Measurements from ENCODE around the gene KANSL1.

The KANSL1 gene

GRCh38 chr17:46205975-46206374, 12.7 kb upstream of the KANSL1 start:
- TF ChIP-seq MYC (IDR thresholded peaks at IDR 0.05; ENCODE audit: low read depth, low read length) (no peak), POLR2A (IDR thresholded peaks at IDR 0.05; ENCODE audit: extremely low read depth, insufficient read length) (no peak)
- TF ChIP-seq, protein P1, sequence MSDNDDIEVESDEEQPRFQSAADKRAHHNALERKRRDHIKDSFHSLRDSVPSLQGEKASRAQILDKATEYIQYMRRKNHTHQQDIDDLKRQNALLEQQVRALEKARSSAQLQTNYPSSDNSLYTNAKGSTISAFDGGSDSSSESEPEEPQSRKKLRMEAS (IDR thresholded peaks at IDR 0.05; ENCODE audit: low read depth, low read length) = no peak
- TF ChIP-seq, protein P2, sequence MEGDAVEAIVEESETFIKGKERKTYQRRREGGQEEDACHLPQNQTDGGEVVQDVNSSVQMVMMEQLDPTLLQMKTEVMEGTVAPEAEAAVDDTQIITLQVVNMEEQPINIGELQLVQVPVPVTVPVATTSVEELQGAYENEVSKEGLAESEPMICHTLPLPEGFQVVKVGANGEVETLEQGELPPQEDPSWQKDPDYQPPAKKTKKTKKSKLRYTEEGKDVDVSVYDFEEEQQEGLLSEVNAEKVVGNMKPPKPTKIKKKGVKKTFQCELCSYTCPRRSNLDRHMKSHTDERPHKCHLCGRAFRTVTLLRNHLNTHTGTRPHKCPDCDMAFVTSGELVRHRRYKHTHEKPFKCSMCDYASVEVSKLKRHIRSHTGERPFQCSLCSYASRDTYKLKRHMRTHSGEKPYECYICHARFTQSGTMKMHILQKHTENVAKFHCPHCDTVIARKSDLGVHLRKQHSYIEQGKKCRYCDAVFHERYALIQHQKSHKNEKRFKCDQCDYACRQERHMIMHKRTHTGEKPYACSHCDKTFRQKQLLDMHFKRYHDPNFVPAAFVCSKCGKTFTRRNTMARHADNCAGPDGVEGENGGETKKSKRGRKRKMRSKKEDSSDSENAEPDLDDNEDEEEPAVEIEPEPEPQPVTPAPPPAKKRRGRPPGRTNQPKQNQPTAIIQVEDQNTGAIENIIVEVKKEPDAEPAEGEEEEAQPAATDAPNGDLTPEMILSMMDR (IDR thresholded peaks at IDR 0.05; ENCODE audit: low read depth, low read length) = no peak
- DNase-seq (ENCODE audit: low read depth) = no peak
- no peak overlapping the region for H3K4me3 ChIP-seq (ENCODE audit: low read depth, low read length)

GRCh38 chr17:46202424-46202823, 9.2 kb upstream of the KANSL1 start:
- no peak for DNase-seq (ENCODE audit: low read depth)
- TF ChIP-seq, protein P2 (IDR thresholded peaks at IDR 0.05; ENCODE audit: low read depth, low read length) = no peak
- TF ChIP-seq, protein P1 (IDR thresholded peaks at IDR 0.05; ENCODE audit: low read depth, low read length) = no peak
- no peak for TF ChIP-seq MYC (IDR thresholded peaks at IDR 0.05; ENCODE audit: low read depth, low read length)
- no peak for TF ChIP-seq POLR2A (IDR thresholded peaks at IDR 0.05; ENCODE audit: extremely low read depth, insufficient read length)
- H3K4me3 ChIP-seq (ENCODE audit: low read depth, low read length) = no peak overlapping the region

GRCh38 chr17:46201491-46201890, 8.3 kb upstream of the KANSL1 start:
- H3K4me3 ChIP-seq (ENCODE audit: low read depth, low read length) = no peak overlapping the region
- TF ChIP-seq POLR2A (IDR thresholded peaks at IDR 0.05; ENCODE audit: extremely low read depth, insufficient read length) = no peak
- TF ChIP-seq MYC (IDR thresholded peaks at IDR 0.05; ENCODE audit: low read depth, low read length) = no peak
- no peak for DNase-seq (ENCODE audit: low read depth)

GRCh38 chr17:46200197-46200596, 7.0 kb upstream of the KANSL1 start:
- no peak overlapping the region for H3K4me3 ChIP-seq (ENCODE audit: low read depth, low read length)
- no peak for DNase-seq (ENCODE audit: low read depth)
- TF ChIP-seq, protein P2 (IDR thresholded peaks at IDR 0.05; ENCODE audit: low read depth, low read length) = no peak
- TF ChIP-seq MYC (IDR thresholded peaks at IDR 0.05; ENCODE audit: low read depth, low read length) = no peak
- TF ChIP-seq POLR2A (IDR thresholded peaks at IDR 0.05; ENCODE audit: extremely low read depth, insufficient read length) = no peak

DNA sequence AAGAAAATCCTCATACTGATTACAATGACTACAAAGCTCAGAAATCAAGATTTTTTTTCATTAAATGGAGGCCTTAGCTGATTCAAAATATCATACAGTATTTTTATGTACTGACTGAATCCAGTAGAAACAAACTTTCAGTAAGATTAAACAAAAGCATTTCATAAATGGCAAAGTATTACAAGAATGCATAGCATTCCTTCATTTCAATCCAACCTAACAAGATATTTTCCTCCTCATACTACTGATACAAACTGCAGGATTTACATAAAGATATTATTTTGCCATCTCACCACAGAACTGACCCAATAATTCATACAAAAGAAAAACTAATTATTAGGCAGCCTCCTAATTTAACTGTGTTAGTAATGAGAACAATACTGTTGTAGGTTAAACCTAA, 6.2 kb upstream of the KANSL1 start:
- H3K4me3 ChIP-seq (ENCODE audit: low read depth, low read length) = no peak overlapping the region
- no peak for TF ChIP-seq POLR2A (IDR thresholded peaks at IDR 0.05; ENCODE audit: extremely low read depth, insufficient read length)
- TF ChIP-seq MYC (IDR thresholded peaks at IDR 0.05; ENCODE audit: low read depth, low read length) = no peak
- TF ChIP-seq, protein P2 (IDR thresholded peaks at IDR 0.05; ENCODE audit: low read depth, low read length) = no peak
- TF ChIP-seq, protein P1 (IDR thresholded peaks at IDR 0.05; ENCODE audit: low read depth, low read length) = no peak
- DNase-seq (ENCODE audit: low read depth) = no peak

DNA sequence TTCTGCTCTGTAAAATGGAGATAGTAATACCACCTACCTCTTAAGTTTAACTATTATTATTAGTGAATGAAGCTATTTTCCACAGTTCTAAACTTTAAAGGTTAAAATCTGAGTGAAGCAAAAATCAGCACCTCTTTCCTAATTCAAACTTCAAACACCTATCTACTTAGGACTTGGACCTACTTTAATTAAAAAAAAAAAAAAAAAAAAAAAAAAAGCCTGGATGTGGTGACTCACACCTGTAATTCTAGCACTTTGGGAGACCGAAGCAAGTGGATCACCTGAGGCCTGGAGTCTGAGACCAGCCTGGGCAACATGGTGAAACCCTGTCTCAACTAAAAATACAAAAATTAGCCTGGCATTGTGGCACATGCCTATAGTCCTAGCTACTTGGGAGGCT, 5.0 kb upstream of the KANSL1 start:
- H3K4me3 ChIP-seq (ENCODE audit: low read depth, low read length) = no peak overlapping the region
- DNase-seq (ENCODE audit: low read depth) = no peak
- TF ChIP-seq, protein P2 (IDR thresholded peaks at IDR 0.05; ENCODE audit: low read depth, low read length) = no peak
- no peak for TF ChIP-seq MYC (IDR thresholded peaks at IDR 0.05; ENCODE audit: low read depth, low read length)
- TF ChIP-seq, protein P1 (IDR thresholded peaks at IDR 0.05; ENCODE audit: low read depth, low read length) = no peak
- no peak for TF ChIP-seq POLR2A (IDR thresholded peaks at IDR 0.05; ENCODE audit: extremely low read depth, insufficient read length)

Data from NB4 (cell line).